Prostate gland (tissue), 2 donors: ENCODE results near the gene COPS7A. TPM values are rescaled to one million over a fixed set of nuclear protein-coding genes. Genes with fewer than 3 reads are reported as not detected.

Experiments
- DNase-seq: peaks from one replicate; pipeline ENCODE4 v3.0.0-alpha.2; 2019; ENCODE audit warnings: low spot score
- H3K27ac ChIP-seq, 2 donors: fragments of 200-600 bp; sonication (generic); 2 replicates each; pipeline ENCODE4 v1.5.1; 2017 to 2019
- H3K27me3 ChIP-seq: fragments of 200-600 bp; sonication (generic); replicated peaks from 2 replicates; pipeline ENCODE4 v1.5.1; 2019; ENCODE audit not compliant: insufficient read depth
- H3K36me3 ChIP-seq, 2 donors: fragments of 200-600 bp; sonication (generic); 1 replicate in 1 of 2; 2 replicates in 1 of 2; pipeline versions ENCODE4 v1.5.1 to v1.8.1; 2017 to 2019
- H3K4me1 ChIP-seq: fragments of 200-600 bp; sonication (generic); replicated peaks from 2 replicates; pipeline ENCODE4 v1.5.1; 2019
- H3K4me3 ChIP-seq, 2 donors: fragments of 200-600 bp; sonication (generic); 2 replicates each; pipeline ENCODE4 v1.5.1; 2017 to 2019
- H3K9me3 ChIP-seq: fragments of 200-600 bp; sonication (generic); 2 replicates; pipeline ENCODE4 v1.5.1; 2017
- CTCF ChIP-seq, 4 experiments: fragments of 200-600 bp in 2 of 4; fragments of 450-650 bp in 2 of 4; sonication (generic) in 2 of 4; IDR thresholded peaks; 1 replicate in 3 of 4; 2 replicates in 1 of 4; pipeline ENCODE4 v1.5.1; 2016 to 2019; ENCODE audit warnings: antibody characterized with exemption in 4 of 4, mild to moderate bottlenecking in 2 of 4, moderate library complexity in 2 of 4
- POLR2A ChIP-seq: fragments of 450-650 bp; IDR thresholded peaks from one replicate; pipeline ENCODE4 v1.6.1; 2016; ENCODE audit warnings: antibody characterized with exemption, mild to moderate bottlenecking
- POLR2AphosphoS5 ChIP-seq: sonication (generic); formaldehyde crosslinking; IDR thresholded peaks from one replicate; pipeline ENCODE4 v1.6.1; 2017; ENCODE audit warnings: antibody characterized with exemption
- WGBS: methylation state at CpG from one replicate; pipeline ENCODE4 v1.1.5; 2018; 5-methylcytosine and 5-hydroxymethylcytosine counted together
- intact Hi-C: fragments of 100-400 bp; cut with DNase I; formaldehyde crosslinking; loops from one replicate; pipeline ENCODE4 v1.14.2; 2022
- total RNA-seq, 2 donors: library from RNA; depleted of rRNA; stranded (reverse); fragments of >200 nt; gene quantifications; one replicate each; pipeline ENCODE4 v1.1.0, GENCODE V29; 2016

Gene COPS7A
- total RNA-seq, 2 donors from 2014 or later = 92.0 to 92.6 TPM

- WGBS = 83% methylated on average over 10 of the region's 10 CpGs
- no peak overlapping the region for H3K4me3 ChIP-seq
- no peaks in the 10 kb centered on the region for H3K4me1 ChIP-seq
- DNase-seq = no peak
- H3K36me3 ChIP-seq = no peaks in the 10 kb centered on the region
- intact Hi-C loops = no loop called here
- H3K27me3 ChIP-seq = no peaks in the 10 kb centered on the region
- no peak for TF ChIP-seq CTCF (IDR thresholded peaks at IDR 0.05)
- TF ChIP-seq POLR2AphosphoS5 = no peak
- TF ChIP-seq POLR2A = no peak
- H3K27ac ChIP-seq = no peak overlapping the region
- no peaks in the 10 kb centered on the region for H3K9me3 ChIP-seq
Observed at GRCh38 chr12:6716874-6717437, 6.9 kb upstream of the COPS7A start.

GRCh38 chr12:6722863-6723262 is 983 bp upstream of the COPS7A start:
- H3K27ac ChIP-seq = no peak overlapping the region
- no peaks in the 10 kb centered on the region for H3K4me1 ChIP-seq
- H3K4me3 ChIP-seq = no peak overlapping the region
- DNase-seq = no peak
- no peaks in the 10 kb centered on the region for H3K27me3 ChIP-seq
- H3K9me3 ChIP-seq = no peaks in the 10 kb centered on the region
- H3K36me3 ChIP-seq = no peaks in the 10 kb centered on the region
- 86% methylated on average over 3 of the region's 3 CpGs for WGBS
- no peak for TF ChIP-seq POLR2A
- TF ChIP-seq POLR2AphosphoS5 = no peak
- no peak for TF ChIP-seq CTCF (IDR thresholded peaks at IDR 0.05)
- intact Hi-C loops = no loop called here

- H3K27ac ChIP-seq = peak overlapping the region; percentile 73 to 76
- intact Hi-C loops = loop anchor here (1.0 kb wide), 1 partner anchor 35 kb away; the partner anchor contains the start of gene ZNF384
- H3K27me3 ChIP-seq = no peaks in the 10 kb centered on the region
- H3K36me3 ChIP-seq = peaks cover 5 to 6% of the 10 kb centered on the region in 2 donors
- no peaks in the 10 kb centered on the region for H3K4me1 ChIP-seq
- peak overlapping the region; percentile 49 to 59 for H3K4me3 ChIP-seq
- no peaks in the 10 kb centered on the region for H3K9me3 ChIP-seq
- 8% methylated on average over 10 of the region's 10 CpGs for WGBS
- no peak for TF ChIP-seq POLR2A
- TF ChIP-seq POLR2AphosphoS5 = no peak
- no peak for TF ChIP-seq CTCF (IDR thresholded peaks at IDR 0.05)
- DNase-seq = peak; percentile 7
Observed at GRCh38 chr12:6724409-6724797, 557 bp downstream of the COPS7A start.

- Histone ChIP-seq H3K4me1 (no peaks in the 10 kb centered on the region), H3K36me3 (peaks cover 5 to 9% of the 10 kb centered on the region in 2 donors), H3K27ac (no peak overlapping the region), H3K9me3 (no peaks in the 10 kb centered on the region), H3K27me3 (no peaks in the 10 kb centered on the region), H3K4me3 (no peak overlapping the region)
- TF ChIP-seq POLR2AphosphoS5 = no peak
- no peak for TF ChIP-seq POLR2A
- no peak for TF ChIP-seq CTCF (IDR thresholded peaks at IDR 0.05)
- intact Hi-C loops = no loop called here
- 92% methylated on average over 7 of the region's 7 CpGs for WGBS
- DNase-seq = no peak
Observed at GRCh38 chr12:6725350-6725749, 1.5 kb downstream of the COPS7A start.

GRCh38 chr12:6729186-6729585 is 5.3 kb downstream of the COPS7A start:
- Histone ChIP-seq H3K9me3 (no peaks in the 10 kb centered on the region), H3K27ac (no peak overlapping the region), H3K4me3 (no peak overlapping the region), H3K27me3 (no peaks in the 10 kb centered on the region), H3K36me3 (peaks cover 13 to 14% of the 10 kb centered on the region in 2 donors), H3K4me1 (no peaks in the 10 kb centered on the region)
- DNase-seq = no peak
- TF ChIP-seq CTCF (IDR thresholded peaks at IDR 0.05) (no peak), POLR2AphosphoS5 (no peak), POLR2A (no peak)
- WGBS = 96% methylated on average over 18 of the region's 18 CpGs
- intact Hi-C loops = no loop called here
